Trophoblast cell (in vitro differentiated cells and primary cell): ENCODE measurements around the gene LRP3.
"Not testable (repeated sequence)": the region's sequence is repeated elsewhere in the genome, so short reads cannot be mapped to it uniquely, and the experiment has no call there.

Experiments used
- DNase-seq, 2 donors: peaks; one replicate each; pipeline ENCODE4 v3.0.0-alpha.2; 2016
- H2AFZ ChIP-seq: 2 replicates; pipeline ENCODE4 v1.6.1; 2013; ENCODE audit warnings: low read length, moderate library complexity, mild to moderate bottlenecking; ENCODE audit not compliant: insufficient read depth, poor library complexity
- H2AK5ac ChIP-seq: 2 replicates; pipeline ENCODE4 v1.6.1; 2013; ENCODE audit warnings: mild to moderate bottlenecking, low read length
- H2BK120ac ChIP-seq: 2 replicates; pipeline ENCODE4 v1.6.1; 2013; ENCODE audit warnings: low read length, mild to moderate bottlenecking, moderate library complexity; ENCODE audit not compliant: insufficient read depth, poor library complexity
- H2BK12ac ChIP-seq: 2 replicates; pipeline ENCODE4 v1.6.1; 2013; ENCODE audit warnings: mild to moderate bottlenecking, low read length, moderate library complexity
- H2BK5ac ChIP-seq: 2 replicates; pipeline ENCODE4 v1.6.1; 2013; ENCODE audit warnings: low read length, low read depth, moderate library complexity, mild to moderate bottlenecking; ENCODE audit not compliant: poor library complexity
- H3K14ac ChIP-seq: 2 replicates; pipeline ENCODE4 v1.6.1; 2013; ENCODE audit warnings: mild to moderate bottlenecking, low read length
- H3K18ac ChIP-seq: 2 replicates; pipeline ENCODE4 v1.6.1; 2013; ENCODE audit warnings: mild to moderate bottlenecking, low read length
- H3K23ac ChIP-seq: 2 replicates; pipeline ENCODE4 v1.6.1; 2013; ENCODE audit warnings: low read length
- H3K27ac ChIP-seq: 2 replicates; pipeline ENCODE4 v1.5.1; 2013; ENCODE audit warnings: low read depth, mild to moderate bottlenecking, inconsistent platforms, low read length, moderate library complexity
- H3K27me3 ChIP-seq: 2 replicates; pipeline ENCODE4 v1.6.1; 2013; ENCODE audit warnings: inconsistent platforms, mild to moderate bottlenecking, low read length, moderate library complexity; ENCODE audit not compliant: insufficient read depth
- H3K36me3 ChIP-seq, 2 experiments: 1 replicate in 1 of 2; 2 replicates in 1 of 2; pipeline ENCODE4 v1.6.1; 2013; ENCODE audit warnings: low read length in 2 of 2, mild to moderate bottlenecking in 2 of 2, moderate library complexity in 1 of 2; ENCODE audit not compliant: insufficient read depth in 2 of 2, control insufficient read depth in 1 of 2
- H3K4ac ChIP-seq: 2 replicates; pipeline ENCODE4 v1.6.1; 2013; ENCODE audit warnings: low read depth, mild to moderate bottlenecking, low read length, moderate library complexity
- H3K4me1 ChIP-seq, 2 experiments: 1 replicate in 1 of 2; 2 replicates in 1 of 2; pipeline ENCODE4 v1.6.1; 2013; ENCODE audit warnings: low read length in 2 of 2, mild to moderate bottlenecking in 2 of 2, moderate library complexity in 1 of 2; ENCODE audit not compliant: insufficient read depth in 2 of 2, control insufficient read depth in 1 of 2
- H3K4me2 ChIP-seq: 2 replicates; pipeline ENCODE4 v1.6.1; 2013; ENCODE audit warnings: inconsistent platforms, mild to moderate bottlenecking, low read length, moderate library complexity
- H3K4me3 ChIP-seq: 2 replicates; pipeline ENCODE4 v1.5.1; 2013; ENCODE audit warnings: mild to moderate bottlenecking, low read depth, low read length, inconsistent platforms
- H3K79me1 ChIP-seq: one replicate; pipeline ENCODE4 v1.6.1; 2013; ENCODE audit warnings: low read length
- H3K79me2 ChIP-seq: 2 replicates; pipeline ENCODE4 v1.6.1; 2013; ENCODE audit warnings: low read length, mild to moderate bottlenecking; ENCODE audit not compliant: control insufficient read depth, insufficient read depth, poor library complexity
- H3K9ac ChIP-seq: 2 replicates; pipeline ENCODE4 v1.6.1; 2013; ENCODE audit warnings: mild to moderate bottlenecking, low read length
- H3K9me3 ChIP-seq: 2 replicates; pipeline ENCODE4 v1.6.1; 2013; ENCODE audit warnings: low read depth, mild to moderate bottlenecking, control low read depth, inconsistent platforms, low read length; ENCODE audit not compliant: insufficient read depth
- H4K12ac ChIP-seq: 2 replicates; pipeline ENCODE4 v1.6.1; 2013; ENCODE audit warnings: low read depth, mild to moderate bottlenecking, low read length, moderate library complexity
- H4K8ac ChIP-seq: 2 replicates; pipeline ENCODE4 v1.6.1; 2013; ENCODE audit warnings: low read depth, mild to moderate bottlenecking, low read length, moderate library complexity
- H4K91ac ChIP-seq: one replicate; pipeline ENCODE4 v1.6.1; 2013; ENCODE audit warnings: low read depth, mild to moderate bottlenecking, low read length, moderate library complexity
- WGBS: extraction: QIAGEN DNeasy Blood & Tissue Kit; methylation state at CpG from one replicate; pipeline ENCODE4 v1.1.7; 2013; ENCODE audit warnings: missing lambda C conversion rate; ENCODE audit not compliant: insufficient read length, insufficient coverage; ENCODE audit errors: extremely low coverage; 5-methylcytosine and 5-hydroxymethylcytosine counted together

LRP3 gene

GRCh38 chr19:33208371-33208895 lies 14.3 kb downstream of the LRP3 start:
- Histone ChIP-seq H2AK5ac (no peak overlapping the region), H2AFZ (no peak overlapping the region), H4K8ac (no peak overlapping the region), H4K12ac (no peak overlapping the region), H2BK5ac (no peak overlapping the region), H2BK120ac (no peak overlapping the region), H3K79me1 (no peaks in the 10 kb centered on the region), H3K9me3 (no peaks in the 10 kb centered on the region), H4K91ac (no peak overlapping the region), H3K23ac (no peak overlapping the region), H3K18ac (no peak overlapping the region), H2BK12ac (no peak overlapping the region), H3K4me3 (no peak overlapping the region), H3K4me1 (no peaks in the 10 kb centered on the region), H3K36me3 (peaks cover 0 to 4% of the 10 kb centered on the region in 2 experiments), H3K4ac (no peak overlapping the region), H3K14ac (no peak overlapping the region), H3K9ac (no peak overlapping the region), H3K27ac (no peak overlapping the region), H3K79me2 (no peaks in the 10 kb centered on the region), H3K4me2 (no peak overlapping the region), H3K27me3 (no peaks in the 10 kb centered on the region)
- no peak for DNase-seq
- no CpG with 5 or more reads among the region's 11 CpGs for WGBS

GRCh38 chr19:33208904-33209849 lies 15.0 kb downstream of the LRP3 start:
- Histone ChIP-seq H3K9ac (no peak overlapping the region), H3K4me2 (no peak overlapping the region), H3K23ac (no peak overlapping the region), H2AFZ (no peak overlapping the region), H3K79me2 (no peaks in the 10 kb centered on the region), H2BK120ac (no peak overlapping the region), H3K36me3 (peaks cover 0 to 4% of the 10 kb centered on the region in 2 experiments), H3K4ac (no peak overlapping the region), H2AK5ac (no peak overlapping the region), H4K8ac (no peak overlapping the region), H3K18ac (no peak overlapping the region), H3K4me3 (no peak overlapping the region), H3K27me3 (no peaks in the 10 kb centered on the region), H4K91ac (no peak overlapping the region), H2BK12ac (no peak overlapping the region), H2BK5ac (no peak overlapping the region), H3K9me3 (no peaks in the 10 kb centered on the region), H4K12ac (no peak overlapping the region), H3K27ac (no peak overlapping the region), H3K14ac (no peak overlapping the region), H3K79me1 (no peaks in the 10 kb centered on the region), H3K4me1 (no peaks in the 10 kb centered on the region)
- no CpG with 5 or more reads among the region's 24 CpGs for WGBS
- no peak for DNase-seq

- not testable (repeated sequence) for DNase-seq, H3K27ac ChIP-seq, H3K14ac ChIP-seq, H3K79me2 ChIP-seq, H4K91ac ChIP-seq, H3K9me3 ChIP-seq, H3K27me3 ChIP-seq, H2BK5ac ChIP-seq, H3K4me3 ChIP-seq, H3K9ac ChIP-seq, H3K4ac ChIP-seq, H3K23ac ChIP-seq, H3K79me1 ChIP-seq, H2BK120ac ChIP-seq, H2AK5ac ChIP-seq, H2BK12ac ChIP-seq, H3K36me3 ChIP-seq, H3K4me1 ChIP-seq, H3K18ac ChIP-seq, H4K12ac ChIP-seq, H3K4me2 ChIP-seq, H4K8ac ChIP-seq, H2AFZ ChIP-seq
- no CpG with 5 or more reads among the region's 7 CpGs for WGBS
These were observed 15.7 kb downstream of the LRP3 start for GRCh38 chr19:33209850-33210230.

- H3K36me3 ChIP-seq = peaks cover 0 to 4% of the 10 kb centered on the region in 2 experiments
- no peak overlapping the region for H3K23ac ChIP-seq
- H4K91ac ChIP-seq = no peak overlapping the region
- H2BK12ac ChIP-seq = no peak overlapping the region
- H4K12ac ChIP-seq = no peak overlapping the region
- H3K4me1 ChIP-seq = no peaks in the 10 kb centered on the region
- no peaks in the 10 kb centered on the region for H3K79me2 ChIP-seq
- no peak overlapping the region for H2BK120ac ChIP-seq
- no peak for DNase-seq
- WGBS = no CpG with 5 or more reads among the region's 22 CpGs
- no peaks in the 10 kb centered on the region for H3K27me3 ChIP-seq
- H4K8ac ChIP-seq = no peak overlapping the region
- H3K27ac ChIP-seq = no peak overlapping the region
- H3K4me2 ChIP-seq = no peak overlapping the region
- no peak overlapping the region for H2AFZ ChIP-seq
- H3K9ac ChIP-seq = no peak overlapping the region
- H3K9me3 ChIP-seq = no peaks in the 10 kb centered on the region
- H2AK5ac ChIP-seq = no peak overlapping the region
- no peak overlapping the region for H3K4ac ChIP-seq
- H3K4me3 ChIP-seq = no peak overlapping the region
- H3K79me1 ChIP-seq = no peaks in the 10 kb centered on the region
- no peak overlapping the region for H2BK5ac ChIP-seq
- H3K18ac ChIP-seq = no peak overlapping the region
- H3K14ac ChIP-seq = no peak overlapping the region
These were observed 16.3 kb downstream of the LRP3 start for GRCh38 chr19:33210266-33210940.
